ENCODE data around the gene CDK5. TPM values are rescaled to one million over a fixed set of nuclear protein-coding genes. Genes with fewer than 3 reads are reported as not detected.

Gene CDK5
- total RNA-seq, 1 donor from 2014 or later = 15.8 TPM

DNA sequence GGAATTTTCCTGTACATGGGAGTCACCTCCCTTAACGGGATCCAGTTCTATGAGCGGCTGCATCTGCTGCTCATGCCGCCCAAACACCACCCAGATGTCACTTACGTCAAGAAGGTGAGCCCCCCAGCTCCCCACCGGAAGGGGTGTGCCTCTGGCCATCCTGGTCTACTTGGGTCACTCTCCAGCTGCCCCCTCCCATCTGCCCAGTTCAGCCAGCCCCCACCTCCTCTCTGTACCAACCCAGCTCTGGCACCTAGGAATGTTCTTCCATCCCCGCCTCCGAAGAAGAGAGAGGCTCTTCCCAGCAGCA, 17.9 kb upstream of the CDK5 start:
- Histone ChIP-seq H3K36me3 (peaks cover 50 to 67% of the 10 kb centered on the region in 2 donors), H3K4me1 (peaks cover 8 to 9% of the 10 kb centered on the region in 2 donors), H3K9me3 (no peaks in the 10 kb centered on the region), H3K27me3 (no peaks in the 10 kb centered on the region), H3K4me3 (no peak overlapping the region), H3K27ac (no peak overlapping the region)
- no peak for DNase-seq (ENCODE audit: low spot score in 2 of 2)
- intact Hi-C loops (cut with DNase I) = no loop called here
- TF ChIP-seq, protein P1, sequence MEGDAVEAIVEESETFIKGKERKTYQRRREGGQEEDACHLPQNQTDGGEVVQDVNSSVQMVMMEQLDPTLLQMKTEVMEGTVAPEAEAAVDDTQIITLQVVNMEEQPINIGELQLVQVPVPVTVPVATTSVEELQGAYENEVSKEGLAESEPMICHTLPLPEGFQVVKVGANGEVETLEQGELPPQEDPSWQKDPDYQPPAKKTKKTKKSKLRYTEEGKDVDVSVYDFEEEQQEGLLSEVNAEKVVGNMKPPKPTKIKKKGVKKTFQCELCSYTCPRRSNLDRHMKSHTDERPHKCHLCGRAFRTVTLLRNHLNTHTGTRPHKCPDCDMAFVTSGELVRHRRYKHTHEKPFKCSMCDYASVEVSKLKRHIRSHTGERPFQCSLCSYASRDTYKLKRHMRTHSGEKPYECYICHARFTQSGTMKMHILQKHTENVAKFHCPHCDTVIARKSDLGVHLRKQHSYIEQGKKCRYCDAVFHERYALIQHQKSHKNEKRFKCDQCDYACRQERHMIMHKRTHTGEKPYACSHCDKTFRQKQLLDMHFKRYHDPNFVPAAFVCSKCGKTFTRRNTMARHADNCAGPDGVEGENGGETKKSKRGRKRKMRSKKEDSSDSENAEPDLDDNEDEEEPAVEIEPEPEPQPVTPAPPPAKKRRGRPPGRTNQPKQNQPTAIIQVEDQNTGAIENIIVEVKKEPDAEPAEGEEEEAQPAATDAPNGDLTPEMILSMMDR (IDR thresholded peaks at IDR 0.05) = no peak

DNA sequence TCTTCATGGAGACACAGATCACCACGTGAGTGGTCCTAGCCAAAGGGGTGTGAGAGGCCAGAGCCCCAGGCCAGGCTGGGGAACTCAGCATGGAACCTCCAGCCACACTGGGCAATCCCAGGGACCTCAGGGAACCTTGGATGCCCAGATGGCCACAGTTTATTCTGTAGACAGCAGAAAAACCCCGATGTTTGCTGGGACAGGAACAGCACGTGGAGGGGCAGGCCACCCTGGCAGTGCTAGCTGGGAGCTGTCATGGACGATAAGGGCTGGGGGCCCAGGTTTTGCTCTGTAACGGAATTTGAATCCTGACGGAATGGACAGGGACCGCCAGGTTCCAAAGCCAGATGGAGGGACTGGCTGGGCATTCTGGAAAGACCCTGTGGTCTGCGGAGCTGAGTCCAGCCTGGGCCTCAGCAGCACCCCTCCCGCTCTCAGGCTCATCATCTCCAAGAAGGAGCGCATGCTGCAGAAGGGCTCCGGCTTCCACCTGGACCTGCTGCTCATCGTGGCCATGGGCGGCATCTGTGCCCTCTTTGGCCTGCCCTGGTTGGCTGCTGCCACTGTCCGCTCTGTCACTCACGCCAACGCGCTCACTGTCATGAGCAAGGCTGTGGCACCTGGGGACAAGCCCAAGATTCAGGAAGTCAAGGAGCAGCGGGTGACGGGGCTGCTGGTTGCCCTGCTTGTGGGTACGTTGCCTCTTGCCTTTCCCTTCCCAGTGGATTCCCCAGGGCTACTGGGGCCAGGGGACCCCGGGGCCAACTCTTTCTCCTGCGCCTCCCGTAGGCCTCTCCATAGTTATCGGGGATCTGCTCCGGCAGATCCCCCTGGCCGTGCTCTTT, 17.3 kb upstream of the CDK5 start:
- Histone ChIP-seq H3K36me3 (peaks cover 55 to 72% of the 10 kb centered on the region in 2 donors), H3K27ac (no peak overlapping the region), H3K4me3 (no peak overlapping the region), H3K9me3 (no peaks in the 10 kb centered on the region), H3K4me1 (peaks cover 8 to 9% of the 10 kb centered on the region in 2 donors), H3K27me3 (no peaks in the 10 kb centered on the region)
- DNase-seq (ENCODE audit: low spot score in 2 of 2) = no peak
- TF ChIP-seq, protein P1 (IDR thresholded peaks at IDR 0.05) = no peak
- intact Hi-C loops (cut with DNase I) = no loop called here

DNA sequence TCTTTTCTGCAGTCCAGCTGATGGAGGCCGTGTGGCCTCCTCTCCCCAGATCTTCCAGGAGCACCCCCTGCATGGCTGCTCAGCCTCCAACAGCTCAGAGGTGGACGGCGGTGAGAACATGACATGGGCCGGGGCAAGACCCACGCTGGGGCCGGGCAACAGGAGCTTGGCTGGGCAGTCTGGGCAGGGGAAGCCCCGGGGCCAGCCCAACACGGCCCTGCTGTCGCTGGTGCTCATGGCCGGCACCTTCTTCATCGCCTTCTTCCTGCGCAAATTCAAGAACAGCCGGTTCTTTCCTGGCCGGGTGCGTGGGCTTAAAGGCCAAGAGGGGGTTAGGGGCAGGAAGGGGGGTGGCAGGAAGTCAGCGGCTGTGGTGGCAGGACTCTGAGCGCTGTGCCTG, 16.3 kb upstream of the CDK5 start:
- no peak for DNase-seq (ENCODE audit: low spot score in 2 of 2)
- Histone ChIP-seq H3K9me3 (no peaks in the 10 kb centered on the region), H3K27me3 (no peaks in the 10 kb centered on the region), H3K4me3 (no peak overlapping the region), H3K36me3 (peaks cover 66 to 81% of the 10 kb centered on the region in 2 donors), H3K27ac (no peak overlapping the region), H3K4me1 (no peaks in the 10 kb centered on the region)
- TF ChIP-seq, protein P1 (IDR thresholded peaks at IDR 0.05) = no peak
- intact Hi-C loops (cut with DNase I) = no loop called here

DNA sequence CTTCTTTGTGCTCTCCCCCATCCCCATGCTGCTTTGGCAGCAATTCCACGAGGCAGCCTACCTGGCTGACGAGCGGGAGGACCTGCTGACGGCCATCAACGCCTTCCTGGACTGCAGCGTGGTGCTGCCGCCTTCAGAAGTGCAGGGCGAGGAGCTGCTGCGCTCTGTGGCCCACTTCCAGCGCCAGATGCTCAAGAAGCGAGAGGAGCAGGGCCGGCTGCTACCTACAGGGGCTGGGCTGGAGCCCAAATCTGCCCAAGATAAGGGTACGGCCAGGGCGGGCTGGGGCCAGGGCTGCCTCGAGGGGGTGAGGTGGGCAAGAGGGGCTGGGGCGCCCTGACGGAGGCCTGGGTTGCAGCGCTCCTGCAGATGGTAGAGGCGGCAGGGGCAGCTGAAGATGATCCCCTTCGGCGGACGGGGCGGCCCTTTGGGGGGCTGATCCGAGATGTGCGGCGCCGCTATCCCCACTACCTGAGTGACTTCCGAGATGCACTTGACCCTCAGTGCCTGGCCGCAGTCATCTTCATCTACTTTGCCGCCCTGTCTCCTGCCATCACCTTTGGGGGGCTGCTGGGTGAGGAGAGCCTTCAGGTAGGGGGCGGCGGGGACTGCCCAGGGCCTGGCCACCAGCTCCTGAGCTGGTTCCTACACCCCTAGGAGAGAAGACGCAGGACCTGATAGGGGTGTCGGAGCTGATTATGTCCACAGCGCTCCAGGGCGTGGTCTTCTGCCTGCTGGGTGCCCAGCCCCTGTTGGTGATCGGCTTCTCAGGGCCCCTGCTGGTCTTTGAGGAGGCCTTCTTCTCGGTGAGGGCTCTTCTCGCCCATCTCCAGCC, 13.6 kb upstream of the CDK5 start:
- TF ChIP-seq, protein P1 (IDR thresholded peaks at IDR 0.05) = no peak
- intact Hi-C loops (cut with DNase I) = no loop called here
- DNase-seq (ENCODE audit: low spot score in 2 of 2) = no peak
- no peaks in the 10 kb centered on the region for H3K4me1 ChIP-seq
- no peak overlapping the region for H3K4me3 ChIP-seq
- no peak overlapping the region for H3K27ac ChIP-seq
- H3K27me3 ChIP-seq = no peaks in the 10 kb centered on the region
- H3K36me3 ChIP-seq = peaks cover 91 to 100% of the 10 kb centered on the region in 2 donors
- H3K9me3 ChIP-seq = no peaks in the 10 kb centered on the region

DNA sequence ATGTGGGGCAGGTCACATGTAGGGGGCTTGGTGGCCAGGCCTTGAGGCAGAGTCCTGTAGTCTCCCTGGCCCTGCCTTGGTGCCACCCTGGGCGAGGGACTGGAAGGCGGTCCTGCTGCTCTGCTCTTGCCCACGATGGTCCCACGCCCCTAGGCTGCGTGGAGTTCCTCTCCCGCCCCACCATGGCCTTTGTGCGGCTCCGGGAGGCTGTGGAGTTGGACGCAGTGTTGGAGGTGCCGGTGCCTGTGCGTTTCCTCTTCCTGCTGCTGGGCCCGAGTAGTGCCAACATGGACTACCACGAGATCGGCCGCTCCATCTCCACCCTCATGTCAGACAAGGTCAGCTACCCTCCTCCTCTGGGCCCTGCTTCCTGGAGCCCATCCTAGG, 12.9 kb upstream of the CDK5 start:
- Histone ChIP-seq H3K9me3 (no peaks in the 10 kb centered on the region), H3K27ac (no peak overlapping the region), H3K36me3 (peaks cover 88 to 100% of the 10 kb centered on the region in 2 donors), H3K27me3 (no peaks in the 10 kb centered on the region), H3K4me1 (no peaks in the 10 kb centered on the region), H3K4me3 (no peak overlapping the region)
- intact Hi-C loops (cut with DNase I) = no loop called here
- TF ChIP-seq, protein P1 (IDR thresholded peaks at IDR 0.05) = no peak
- no peak for DNase-seq (ENCODE audit: low spot score in 2 of 2)

Measured in ascending aorta (tissue), 2 donors.